HG02763 (cell line): ENCODE measurements around the gene ZNF446.
"Not testable (repeated sequence)": the region's sequence is repeated elsewhere in the genome, so short reads cannot be mapped to it uniquely, and the experiment has no call there.

Experiments
- ATAC-seq: cut with Tn5 transposase; IDR thresholded peaks from one replicate; pipeline ENCODE4 v1.9.1; 2021; ENCODE audit warnings: mild to moderate bottlenecking, moderate library complexity; ENCODE audit not compliant: unreplicated experiment

Gene ZNF446

DNA sequence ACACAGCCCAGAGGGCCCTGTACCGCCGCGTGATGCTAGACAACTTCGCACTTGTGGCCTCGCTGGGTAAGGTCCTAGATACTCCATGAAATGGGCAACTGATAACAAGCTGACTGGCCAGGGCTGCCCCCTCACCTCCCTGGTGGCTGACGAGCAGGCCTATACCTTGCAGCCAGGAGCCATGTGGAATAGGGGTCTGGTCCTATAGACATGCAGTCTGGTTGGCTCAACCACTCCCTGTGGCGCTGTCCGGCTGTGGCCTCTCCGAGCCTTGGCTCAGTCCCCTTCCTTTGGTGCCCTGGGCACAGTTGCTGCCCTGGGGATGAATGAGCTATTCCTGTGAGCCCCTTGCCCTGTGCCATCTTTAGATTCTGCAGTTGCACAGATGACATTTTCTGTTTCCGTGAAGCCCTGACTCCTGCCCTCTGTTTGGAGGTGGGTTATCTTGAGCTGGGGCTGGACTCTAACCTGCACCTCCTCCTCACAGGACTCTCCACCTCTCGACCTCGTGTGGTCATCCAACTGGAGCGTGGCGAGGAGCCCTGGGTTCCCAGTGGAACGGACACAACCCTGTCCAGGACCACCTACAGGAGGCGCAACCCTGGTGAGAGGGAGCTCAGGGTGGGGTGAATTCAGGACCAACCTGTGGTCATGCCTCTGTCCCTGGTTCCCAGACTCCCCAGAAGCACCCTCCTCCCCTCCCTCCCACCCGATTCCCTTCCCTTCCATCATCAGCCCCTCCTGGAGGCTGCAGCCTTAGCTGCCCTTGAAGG is 6.7 kb upstream of the ZNF446 start:
- ATAC-seq, result no peak

DNA sequence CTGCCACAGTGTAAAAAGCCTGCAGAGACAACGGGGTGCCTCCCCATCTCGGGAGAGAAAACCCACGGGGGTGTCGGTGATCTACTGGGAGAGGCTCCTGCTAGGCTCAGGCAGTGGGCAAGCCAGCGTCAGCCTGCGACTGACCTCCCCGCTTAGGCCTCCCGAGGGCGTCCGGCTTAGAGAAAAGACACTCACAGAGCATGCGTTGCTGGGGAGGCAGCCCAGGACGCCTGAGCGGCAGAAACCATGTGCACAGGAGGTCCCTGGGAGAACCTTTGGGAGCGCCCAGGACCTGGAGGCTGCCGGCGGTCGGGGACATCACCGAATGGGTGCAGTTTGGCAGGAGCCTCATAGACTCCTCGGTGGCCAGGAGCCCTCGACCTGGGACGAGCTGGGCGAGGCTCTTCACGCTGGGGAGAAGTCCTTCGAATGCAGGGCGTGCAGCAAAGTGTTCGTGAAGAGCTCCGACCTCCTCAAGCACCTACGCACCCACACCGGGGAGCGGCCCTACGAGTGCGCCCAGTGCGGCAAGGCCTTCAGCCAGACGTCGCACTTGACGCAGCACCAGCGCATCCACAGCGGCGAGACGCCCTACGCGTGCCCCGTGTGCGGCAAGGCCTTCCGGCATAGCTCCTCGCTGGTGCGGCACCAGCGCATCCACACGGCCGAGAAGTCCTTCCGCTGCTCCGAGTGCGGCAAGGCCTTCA is 5.2 kb upstream of the ZNF446 start:
- ATAC-seq, result not testable (repeated sequence)

DNA sequence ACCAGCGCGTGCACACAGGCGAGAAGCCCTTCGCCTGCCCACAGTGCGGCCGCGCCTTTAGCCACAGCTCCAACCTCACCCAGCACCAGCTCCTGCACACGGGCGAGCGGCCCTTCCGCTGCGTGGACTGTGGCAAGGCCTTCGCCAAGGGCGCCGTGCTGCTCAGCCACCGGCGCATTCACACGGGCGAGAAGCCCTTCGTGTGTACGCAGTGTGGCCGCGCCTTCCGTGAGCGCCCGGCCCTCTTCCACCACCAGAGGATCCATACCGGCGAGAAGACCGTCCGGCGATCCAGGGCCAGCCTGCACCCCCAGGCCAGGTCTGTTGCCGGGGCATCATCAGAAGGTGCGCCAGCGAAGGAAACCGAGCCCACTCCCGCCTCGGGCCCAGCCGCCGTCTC is 4.4 kb upstream of the ZNF446 start:
- no peak for ATAC-seq

- no peak for ATAC-seq
Observed at GRCh38 chr19:58473775-58474174, 2.4 kb upstream of the ZNF446 start.

GRCh38 chr19:58474291-58474996 is 1.7 kb upstream of the ZNF446 start:
- no peak for ATAC-seq

DNA sequence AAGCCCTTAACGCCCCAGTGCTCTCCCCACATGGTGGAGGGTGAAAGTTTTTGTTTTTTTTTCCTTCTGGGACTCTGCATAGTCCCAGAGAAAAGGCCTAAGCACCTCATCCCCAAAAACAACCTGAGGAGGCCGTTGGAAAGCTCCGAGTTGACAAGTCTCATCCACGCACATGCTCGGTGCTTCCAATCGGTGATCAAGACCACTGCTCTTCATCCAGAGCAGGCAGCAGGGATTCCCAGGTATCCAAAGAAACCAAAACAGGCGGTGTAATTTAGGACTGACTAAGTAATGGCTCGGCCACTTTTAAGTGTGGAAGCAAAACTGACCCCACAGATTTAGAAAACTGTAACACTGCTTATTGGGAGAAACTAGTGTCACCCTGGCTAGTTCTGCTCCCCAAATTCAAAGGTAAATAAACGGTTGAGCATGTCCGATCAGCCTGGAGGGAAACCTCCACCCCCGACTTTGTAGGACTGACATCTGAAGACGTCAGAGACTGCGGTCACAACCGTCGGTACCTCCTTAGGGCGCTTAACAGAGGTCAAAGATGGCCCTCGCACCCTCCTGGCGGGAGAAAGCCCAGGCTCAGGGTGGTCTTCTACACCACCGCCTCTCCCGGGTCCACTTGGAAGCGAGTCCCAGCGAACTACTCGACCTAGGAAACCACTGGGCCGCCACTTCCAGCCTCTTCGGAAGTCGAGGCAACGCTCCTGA is 997 bp upstream of the ZNF446 start:
- no peak for ATAC-seq

DNA sequence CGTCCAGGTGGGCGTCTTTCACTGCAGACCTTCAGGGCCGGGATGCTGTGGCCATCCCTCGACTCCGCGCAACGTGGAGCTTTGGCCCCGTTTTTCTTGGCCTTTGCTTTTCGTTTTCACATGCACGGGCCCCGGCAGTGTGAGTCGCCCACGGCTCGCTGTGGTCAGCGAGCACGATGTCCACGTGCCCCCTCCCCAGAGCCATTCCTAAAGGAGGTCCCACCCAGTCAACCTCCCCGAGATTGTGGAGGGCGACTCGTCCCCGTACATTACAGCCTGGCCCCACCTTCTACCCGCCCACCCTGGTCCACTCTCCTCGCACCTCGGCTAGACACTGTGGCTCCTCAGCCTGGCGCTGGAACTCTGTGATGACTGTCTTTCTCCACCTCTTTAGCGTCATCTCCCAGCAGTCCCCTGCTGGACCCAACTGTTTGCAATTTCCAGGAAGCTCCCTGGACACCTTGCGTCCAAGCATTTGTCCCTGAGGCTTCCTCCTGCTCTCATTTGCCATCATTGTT is 405 bp downstream of the ZNF446 start:
- no peak for ATAC-seq

DNA sequence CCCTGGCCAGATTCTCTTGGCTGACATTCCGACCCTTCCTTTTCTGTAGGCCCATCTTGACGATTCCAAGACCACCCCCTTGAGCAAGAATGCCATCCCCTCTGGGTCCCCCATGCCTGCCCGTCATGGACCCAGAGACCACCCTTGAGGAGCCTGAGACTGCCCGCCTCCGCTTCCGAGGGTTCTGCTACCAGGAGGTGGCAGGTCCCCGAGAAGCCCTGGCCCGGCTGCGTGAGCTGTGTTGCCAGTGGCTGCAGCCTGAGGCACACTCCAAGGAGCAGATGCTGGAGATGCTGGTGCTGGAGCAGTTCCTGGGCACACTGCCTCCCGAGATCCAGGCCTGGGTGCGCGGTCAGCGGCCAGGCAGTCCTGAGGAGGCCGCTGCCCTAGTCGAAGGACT is 978 bp downstream of the ZNF446 start:
- no peak for ATAC-seq

- no peak for ATAC-seq
Observed at GRCh38 chr19:58477871-58478270, 1.7 kb downstream of the ZNF446 start.

DNA sequence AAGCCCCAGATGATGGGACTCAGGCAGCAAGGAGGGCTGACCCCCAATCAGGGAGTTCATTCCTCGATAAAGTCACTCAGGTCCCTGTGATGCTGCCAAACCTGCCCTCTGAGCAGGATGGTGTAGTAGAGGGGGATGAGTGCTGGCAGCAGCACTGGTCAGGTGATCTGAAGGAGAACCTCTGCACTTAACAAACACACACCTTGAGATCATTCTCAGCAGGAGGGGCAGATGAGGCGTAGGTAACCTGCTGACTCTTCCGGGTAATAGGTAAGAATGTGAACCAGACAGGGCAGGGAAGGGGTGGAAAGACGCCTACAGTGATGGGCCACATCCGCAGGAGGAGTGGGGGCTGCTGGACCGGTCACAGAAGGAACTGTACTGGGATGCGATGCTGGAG is 3.2 kb downstream of the ZNF446 start:
- no peak for ATAC-seq

DNA sequence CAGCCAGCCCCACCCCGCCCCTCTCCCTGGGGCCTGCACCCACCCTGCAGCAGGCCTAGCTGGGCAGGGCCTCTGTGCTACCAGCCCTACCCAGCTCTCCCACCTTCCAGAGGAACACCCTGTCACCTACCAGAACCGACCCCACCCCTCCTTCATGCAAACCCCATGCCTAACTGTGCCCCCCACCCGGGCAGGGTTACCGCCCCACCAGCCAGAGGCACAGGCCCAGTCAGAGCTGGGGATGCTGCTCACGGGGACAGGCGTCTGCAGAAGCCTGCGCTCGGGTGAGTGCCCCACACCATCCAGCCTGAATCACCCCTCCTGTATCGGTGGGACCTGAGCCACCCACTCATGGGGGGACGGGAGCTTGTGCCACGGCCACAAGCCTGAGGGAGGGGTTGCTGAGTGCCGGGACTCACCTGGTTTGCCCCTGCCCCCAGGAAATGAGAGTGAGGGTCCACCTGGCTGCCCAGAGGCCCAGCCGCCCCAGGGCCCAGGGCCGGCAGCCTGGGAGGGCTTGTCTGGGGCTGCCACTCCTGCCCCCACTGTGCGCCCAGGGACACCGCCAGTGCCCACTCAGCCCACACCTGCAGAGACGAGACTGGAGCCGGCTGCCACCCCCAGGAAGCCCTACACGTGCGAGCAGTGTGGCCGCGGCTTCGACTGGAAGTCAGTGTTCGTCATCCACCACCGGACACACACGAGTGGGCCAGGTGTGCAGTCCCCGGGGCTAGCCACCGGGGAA is 3.8 kb downstream of the ZNF446 start:
- no peak for ATAC-seq

- no peak for ATAC-seq
Observed at GRCh38 chr19:58480481-58480830, 4.3 kb downstream of the ZNF446 start.

- ATAC-seq, result no peak
Observed at GRCh38 chr19:58480831-58481230, 4.7 kb downstream of the ZNF446 start.

- ATAC-seq, result no peak
Observed at GRCh38 chr19:58482372-58482771, 6.2 kb downstream of the ZNF446 start.

DNA sequence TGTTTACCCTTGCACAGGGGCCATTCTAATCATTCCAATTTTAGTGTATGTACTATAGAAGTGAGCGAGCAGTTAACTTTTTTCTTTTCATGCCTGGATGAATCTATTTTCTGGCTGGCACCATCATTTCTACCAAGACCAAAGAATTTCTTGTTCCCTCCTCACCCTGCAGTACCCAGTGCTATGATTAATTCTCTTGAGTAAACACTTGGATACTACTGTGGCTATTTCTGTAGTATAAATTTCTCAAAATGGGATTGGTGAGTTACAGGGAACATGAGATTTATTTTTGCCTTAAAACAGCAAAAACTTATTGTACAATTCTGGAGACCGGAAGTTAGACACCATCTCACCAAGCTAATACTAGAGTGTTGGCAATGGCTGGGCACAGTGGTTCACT is 7.6 kb downstream of the ZNF446 start:
- no peak for ATAC-seq

DNA sequence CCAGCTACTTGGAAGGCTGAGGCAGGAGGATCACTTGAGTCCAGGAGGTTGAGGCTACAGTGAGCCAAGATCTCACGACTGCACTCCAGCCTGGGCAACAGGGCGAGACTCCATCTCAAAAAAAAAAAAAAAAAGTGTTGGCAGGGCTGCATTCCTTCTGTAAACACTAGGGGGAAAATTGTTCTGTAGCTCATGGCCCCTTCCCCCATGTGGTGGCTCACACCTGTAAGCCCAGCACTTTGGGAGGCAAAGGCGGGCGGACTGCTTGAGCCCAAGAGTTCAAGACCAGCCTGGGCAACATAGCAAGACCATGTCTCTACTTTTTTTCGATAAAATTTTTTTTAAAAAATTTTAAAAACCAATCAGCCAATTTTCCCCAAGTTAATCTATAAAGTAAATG is 8.2 kb downstream of the ZNF446 start:
- not testable (repeated sequence) for ATAC-seq

DNA sequence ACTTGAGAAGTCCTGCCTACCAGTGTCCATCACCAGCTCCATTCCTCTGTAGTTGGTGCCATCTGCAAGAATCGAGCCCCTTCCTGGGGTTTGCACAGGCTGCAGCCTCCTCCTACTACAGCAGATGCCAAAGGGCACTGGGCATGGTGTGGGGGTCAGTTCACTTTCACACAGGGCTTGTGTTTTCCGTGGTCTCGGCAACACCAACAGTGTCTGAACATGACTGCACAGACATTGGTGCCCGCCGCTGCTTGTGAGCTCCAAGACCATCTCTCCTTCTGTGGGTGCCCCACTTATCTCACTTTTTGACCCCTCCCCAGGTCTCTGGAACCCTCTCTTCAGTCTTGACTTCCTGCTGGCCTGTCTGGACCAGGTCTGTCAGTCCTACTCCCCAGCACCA is 15.2 kb downstream of the ZNF446 start:
- ATAC-seq, result no peak

DNA sequence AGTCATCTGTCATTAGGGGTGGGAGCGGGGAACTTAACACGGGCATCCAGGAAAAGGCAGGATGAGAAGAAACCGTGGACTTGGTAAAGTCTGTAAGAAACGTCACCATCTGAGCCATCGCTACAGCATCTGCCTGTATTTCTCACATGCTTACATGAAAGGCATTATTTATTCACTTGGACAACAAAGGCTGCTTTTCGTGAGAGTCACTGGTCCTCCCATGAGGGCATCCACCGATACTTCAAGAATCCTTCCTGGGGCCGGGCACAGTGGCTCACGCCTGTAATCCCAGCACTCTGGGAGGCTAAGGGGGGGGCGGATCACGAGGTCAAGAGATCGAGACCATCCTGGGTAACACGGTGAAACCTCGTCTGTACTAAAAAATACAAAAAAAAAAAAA is 16.1 kb downstream of the ZNF446 start:
- no peak for ATAC-seq

DNA sequence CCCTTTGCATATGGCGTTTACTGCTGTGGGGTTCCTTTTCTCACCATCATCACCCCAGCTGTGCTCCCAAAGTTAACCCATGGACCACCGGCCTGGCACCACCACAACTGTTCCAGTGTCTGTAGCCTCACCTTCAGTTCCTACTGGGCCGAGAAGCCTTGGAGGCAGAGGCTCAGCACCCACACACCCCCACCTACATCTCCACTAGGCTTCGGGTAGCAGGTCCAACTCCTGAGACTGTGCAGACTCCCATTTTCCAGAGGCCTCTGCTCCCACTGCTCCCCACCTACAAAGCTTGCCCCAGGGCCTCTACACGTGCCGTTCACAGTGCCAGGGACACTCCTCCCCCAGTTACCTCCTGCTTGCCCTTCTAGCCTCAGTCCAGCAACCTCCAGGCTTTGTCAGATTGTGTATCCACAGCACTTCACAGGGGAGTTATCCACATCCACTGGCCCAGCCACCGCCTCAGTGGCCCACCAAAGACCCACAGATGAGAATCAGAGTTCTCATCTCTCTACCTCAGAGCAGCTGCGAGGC is 21.6 kb downstream of the ZNF446 start:
- no peak for ATAC-seq

DNA sequence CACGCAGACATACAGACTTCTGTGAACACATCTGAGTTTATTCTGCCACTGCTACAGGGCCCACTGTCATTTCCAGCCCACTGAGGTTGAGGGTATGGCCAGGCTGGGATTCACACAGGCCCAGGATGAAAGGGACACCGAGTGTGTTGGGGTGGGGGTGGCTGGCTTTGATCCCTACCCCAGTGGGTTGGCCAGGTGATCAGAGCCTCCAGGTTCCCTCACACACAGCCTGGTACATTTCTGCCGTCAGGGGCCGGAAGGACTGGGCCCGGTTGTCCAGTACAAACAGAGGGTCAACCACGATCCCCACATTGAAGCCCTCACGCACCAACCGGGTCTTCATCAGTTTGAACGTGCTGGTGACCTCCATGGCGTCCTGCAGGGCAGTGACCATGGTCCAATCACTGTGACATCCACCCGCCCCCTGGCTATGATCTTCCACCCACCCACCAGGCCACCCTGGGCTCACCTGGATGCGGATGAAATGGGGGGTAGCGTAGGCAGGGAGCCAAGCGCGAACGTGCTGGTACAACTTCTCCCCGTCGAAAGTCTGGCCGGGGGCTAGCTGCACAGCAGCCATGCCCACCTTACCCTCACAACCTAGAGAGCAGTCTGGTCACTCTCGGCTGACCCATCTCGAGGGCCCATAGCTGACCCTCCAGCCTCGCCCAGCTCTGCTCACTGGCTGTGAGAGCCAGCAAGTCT is 22.3 kb downstream of the ZNF446 start:
- ATAC-seq, result no peak
